DOHH2 (cell line): ENCODE measurements around the gene IL22RA1.

Experiments used
- CTCF ChIP-seq: fragments of 200-600 bp; sonication (generic); IDR thresholded peaks from one replicate; pipeline ENCODE4 v1.5.1; 2014; ENCODE audit warnings: antibody characterized with exemption, mild to moderate bottlenecking, low read depth, low read length; ENCODE audit not compliant: poor library complexity, severe bottlenecking
- EZH2phosphoT487 ChIP-seq: fragments of 200-600 bp; sonication (generic); IDR thresholded peaks from 2 replicates; pipeline ENCODE4 v1.6.1; 2017; ENCODE audit warnings: borderline replicate concordance, mild to moderate bottlenecking, antibody characterized with exemption, low read length, moderate library complexity, mixed read lengths

- TF ChIP-seq CTCF = no peak
- no peak for TF ChIP-seq EZH2phosphoT487
Observed at GRCh38 chr1:24190983-24191461, 48.1 kb upstream of the IL22RA1 start.
